SH-SY5Y (cell line): ENCODE measurements around the gene TRPM4.

Experiments used
- GATA2 ChIP-seq: IDR thresholded peaks from 2 replicates; pipeline ENCODE4 v1.6.1; 2011; ENCODE audit warnings: mild to moderate bottlenecking, low read depth, low read length
- GATA3 ChIP-seq: IDR thresholded peaks from 2 replicates; pipeline ENCODE4 v1.6.1; 2011; ENCODE audit warnings: low read depth, mild to moderate bottlenecking, low read length, moderate library complexity

DNA sequence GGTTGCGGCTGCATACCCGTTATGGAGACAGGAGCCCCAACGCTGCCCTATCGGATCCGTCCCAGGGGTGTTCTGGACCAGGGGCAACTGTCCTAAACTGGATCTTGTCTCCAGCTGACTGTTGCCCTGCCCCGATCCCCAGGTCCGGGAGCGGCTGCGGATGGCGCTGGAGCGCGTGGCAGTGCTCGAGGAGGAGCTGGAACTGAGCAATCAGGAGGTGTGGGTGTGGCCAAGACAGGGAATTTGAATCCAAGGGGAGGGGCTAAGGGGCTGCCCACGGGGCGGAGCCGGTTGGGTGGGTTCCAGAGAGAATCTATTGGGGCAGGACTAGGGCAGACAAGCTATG is 28.4 kb upstream of the TRPM4 start:
- TF ChIP-seq GATA2 (no peak), GATA3 (no peak)
